ENCODE measurements around the gene IFT81. TPM values are rescaled to one million over a fixed set of nuclear protein-coding genes. Genes with fewer than 3 reads are reported as not detected.

Gene IFT81
- total RNA-seq (1 to 10 TPM in 4 of 5 experiments, under 1 TPM in 1; 0.66 to 1.3 (median 1.3) TPM), polyA plus RNA-seq (under 1 TPM; 0.72 to 0.99 TPM), total RNA-seq (3.5 reads per million, percentile 18 among the genes with 10 or more reads in this experiment)

DNA sequence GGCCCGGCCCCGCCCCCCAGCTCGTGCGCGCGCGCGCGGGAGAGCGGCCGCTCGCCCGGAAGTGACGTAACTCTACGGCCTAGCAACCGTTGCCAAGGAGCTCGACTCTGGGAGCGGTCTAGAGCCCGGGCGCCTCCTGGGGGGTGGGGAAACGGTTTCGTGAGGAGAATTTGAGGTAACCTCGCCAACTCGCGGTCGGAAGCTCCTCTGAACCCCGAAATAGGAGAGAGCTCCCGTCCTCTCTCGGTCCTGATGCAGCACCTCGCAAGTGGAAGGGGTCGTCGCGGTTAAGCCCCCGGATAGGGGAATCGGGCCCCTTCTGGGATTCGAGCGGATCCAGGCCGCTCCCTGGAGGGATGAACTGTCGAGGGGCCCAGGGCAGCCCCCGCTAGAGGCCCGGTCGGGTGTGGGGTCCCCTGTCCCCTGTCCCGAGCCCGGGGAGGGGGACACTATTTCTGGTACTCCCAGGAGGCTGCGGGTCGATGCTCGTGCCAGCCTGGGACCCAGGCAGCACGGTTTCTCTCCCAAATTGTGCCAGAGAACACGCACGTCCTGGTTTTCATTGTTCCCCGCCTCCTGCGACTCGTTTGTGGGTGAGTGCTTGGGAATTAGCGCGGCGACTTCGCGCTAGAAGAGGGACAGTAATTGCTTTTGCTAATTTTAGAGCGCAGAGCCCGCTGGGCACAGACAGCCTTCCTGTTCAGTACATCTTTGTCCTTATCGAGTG lies at the start of gene IFT81:
IFT81 (plus strand) TSS at position 89 of the 727 bp plus-strand sequence. CDS start 3,024 bp downstream, outside the sequence.
- intact Hi-C loops (cut with micrococcal nuclease) = loop anchor here (1.0 to 10.0 kb wide), 17 partner anchors 24 to 1470 kb away; partner anchors contain the start of genes C12orf76 (in 2 of the 2), ANAPC7 (in 1 of the 2), ANKRD13A (in 1 of the 2) and ARPC3 (in 1 of the 2)
- H3K36me3 Mint-ChIP-seq = no peaks in the 10 kb centered on the region
- peaks cover 0 to 9% (median 8%) of the 10 kb centered on the region in 7 donors for H3K4me1 Mint-ChIP-seq
- H3K27ac Mint-ChIP-seq = peak within 1 kb of the TSS; percentile 56 to 94 (median 90)
- peak within 1 kb of the TSS; percentile 83 to 94 (median 92) for H3K4me3 Mint-ChIP-seq
- no peaks in the 10 kb centered on the region for H3K9me3 Mint-ChIP-seq
- ATAC-seq = peak; percentile 98
- H3K4me3 ChIP-seq (ENCODE audit: low read length) = peak within 1 kb of the TSS; percentile 99
- H3K9me3 ChIP-seq (ENCODE audit: control insufficient read depth in 2 of 3, low read length in 3 of 3) = no peaks in the 10 kb centered on the region
- peaks cover 0 to 3% (median 0%) of the 10 kb centered on the region in 3 experiments for H3K36me3 ChIP-seq (ENCODE audit: control insufficient read depth in 2 of 3, insufficient read depth in 3 of 3, low read length in 3 of 3)
- H3K27me3 ChIP-seq (ENCODE audit: control insufficient read depth in 2 of 2, insufficient read depth in 2 of 2, low read length in 2 of 2) = no peaks in the 10 kb centered on the region
- peaks cover 4 to 5% of the 10 kb centered on the region in 2 donors for H3K4me1 ChIP-seq (ENCODE audit: control insufficient read depth in 2 of 2, insufficient read depth in 2 of 2, low read length in 2 of 2)
- DNase-seq = peak; percentile 84 to 98 (median 93)
- ChIA-PET CTCF (interaction anchor here (1.2 kb wide), 1 partner anchor 307 kb away, joined by 4 read pairs; no protein-coding TSS in a partner anchor), POLR2A (interaction anchor here (0.6 to 1.2 kb wide), 9 partner anchors 9 to 1855 kb away, joined by 3 to 7 read pairs (median 3); partner anchors contain the start of genes ARPC3 and ATP2A2)
- peaks cover 0 to 51% (median 0%) of the 10 kb centered on the region in 5 donors for H3K27me3 Mint-ChIP-seq
- peak within 1 kb of the TSS; percentile 84 for H3K27ac ChIP-seq (ENCODE audit: low read depth, low read length)

DNA sequence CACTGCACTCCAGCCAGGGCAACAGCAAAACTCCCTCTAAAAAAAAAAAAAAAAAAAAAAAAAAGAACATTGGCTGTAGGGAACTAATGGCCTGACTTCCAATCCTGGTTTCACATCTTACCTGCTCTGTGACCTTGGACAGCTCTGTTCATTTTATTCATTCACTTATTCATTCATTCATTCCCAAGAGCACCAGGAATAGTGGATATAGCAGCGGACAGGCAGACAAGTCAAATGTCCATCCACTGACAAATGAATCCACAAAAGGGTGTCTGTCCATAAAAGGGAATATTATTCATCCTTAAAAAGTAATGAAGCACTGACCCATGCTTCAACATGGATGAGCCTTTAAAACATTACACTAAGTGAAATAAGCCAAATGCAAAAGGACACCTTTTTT lies 48.3 kb upstream of the IFT81 start:
- Mint-ChIP-seq H3K9me3 (peaks cover 0 to 6% (median 2%) of the 10 kb centered on the region in 11 donors), H3K36me3 (peaks cover 0 to 24% (median 0%) of the 10 kb centered on the region in 5 donors)

DNA sequence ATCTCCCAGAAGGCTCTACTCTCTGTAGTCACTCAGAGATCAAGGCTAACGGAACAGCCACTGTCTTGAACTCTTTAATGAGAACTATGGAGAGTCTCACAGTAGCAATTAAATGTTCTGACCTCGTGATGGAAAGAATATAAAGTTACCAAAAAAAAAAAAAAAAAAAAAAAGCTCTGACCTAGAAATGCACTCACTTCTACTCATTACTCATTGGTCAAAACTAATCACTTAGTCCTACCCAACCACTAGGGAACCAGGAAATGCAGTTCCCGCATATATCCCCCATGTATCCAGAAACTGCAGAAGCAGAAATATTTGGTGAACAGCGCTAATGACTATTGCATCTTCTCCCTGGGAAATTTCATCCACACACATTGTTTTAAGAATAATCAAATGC lies 46.4 kb upstream of the IFT81 start:
- Mint-ChIP-seq H3K36me3 (peaks cover 0 to 15% (median 0%) of the 10 kb centered on the region in 5 donors), H3K4me3 (no peak overlapping the region), H3K9me3 (peaks cover 0 to 5% (median 2%) of the 10 kb centered on the region in 11 donors), H3K27me3 (no peaks in the 10 kb centered on the region), H3K27ac (peak overlapping the region in 5 of 9 donors; percentile 3 to 46 (median 19)), H3K4me1 (peaks cover 29 to 66% (median 45%) of the 10 kb centered on the region in 7 donors)
- Histone ChIP-seq H3K36me3 (ENCODE audit: control insufficient read depth in 2 of 3, insufficient read depth in 3 of 3, low read length in 3 of 3) (no peaks in the 10 kb centered on the region), H3K9me3 (ENCODE audit: control insufficient read depth in 2 of 3, low read length in 3 of 3) (no peaks in the 10 kb centered on the region), H3K27me3 (ENCODE audit: control insufficient read depth in 2 of 2, insufficient read depth in 2 of 2, low read length in 2 of 2) (no peaks in the 10 kb centered on the region), H3K4me3 (ENCODE audit: low read length) (no peak overlapping the region), H3K27ac (ENCODE audit: low read depth, low read length) (no peak overlapping the region), H3K4me1 (ENCODE audit: control insufficient read depth in 2 of 2, insufficient read depth in 2 of 2, low read length in 2 of 2) (peaks cover 9 to 21% of the 10 kb centered on the region in 2 donors)
- ATAC-seq (no peak), DNase-seq (no peak)
- ChIA-PET POLR2A (no interaction called here), CTCF (interaction anchor here (0.6 kb wide), 1 partner anchor 16 kb away, joined by 4 read pairs; no protein-coding TSS in a partner anchor)
- intact Hi-C loops (cut with micrococcal nuclease) = loop anchor here (2.0 to 10.0 kb wide), 3 partner anchors 40 to 327 kb away; partner anchors contain the start of genes ANAPC7 (in 1 of the 2) and IFT81 (in 1 of the 2)

More for the DNA sequence above, 48.3 kb upstream of the IFT81 start:
- H3K27ac ChIP-seq (ENCODE audit: low read depth, low read length) = no peak overlapping the region
- ChIA-PET POLR2A (no interaction called here), CTCF (no interaction called here)
- H3K4me1 ChIP-seq (ENCODE audit: control insufficient read depth in 2 of 2, insufficient read depth in 2 of 2, low read length in 2 of 2) = peaks cover 9 to 21% of the 10 kb centered on the region in 2 donors
- no peaks in the 10 kb centered on the region for H3K9me3 ChIP-seq (ENCODE audit: control insufficient read depth in 2 of 3, low read length in 3 of 3)
- H3K36me3 ChIP-seq (ENCODE audit: control insufficient read depth in 2 of 3, insufficient read depth in 3 of 3, low read length in 3 of 3) = no peaks in the 10 kb centered on the region
- no peak for ATAC-seq
- Mint-ChIP-seq H3K4me1 (peaks cover 31 to 71% (median 57%) of the 10 kb centered on the region in 7 donors), H3K27me3 (no peaks in the 10 kb centered on the region), H3K27ac (peak overlapping the region in 1 of 9 donors; percentile 8), H3K4me3 (no peak overlapping the region)
- DNase-seq = no peak
- intact Hi-C loops (cut with micrococcal nuclease) = loop anchor here (5.0 to 10.0 kb wide), 2 partner anchors 39 to 329 kb away; partner anchors contain the start of gene ANAPC7 (in 1 of the 2)
- no peak overlapping the region for H3K4me3 ChIP-seq (ENCODE audit: low read length)
- no peaks in the 10 kb centered on the region for H3K27me3 ChIP-seq (ENCODE audit: control insufficient read depth in 2 of 2, insufficient read depth in 2 of 2, low read length in 2 of 2)

DNA sequence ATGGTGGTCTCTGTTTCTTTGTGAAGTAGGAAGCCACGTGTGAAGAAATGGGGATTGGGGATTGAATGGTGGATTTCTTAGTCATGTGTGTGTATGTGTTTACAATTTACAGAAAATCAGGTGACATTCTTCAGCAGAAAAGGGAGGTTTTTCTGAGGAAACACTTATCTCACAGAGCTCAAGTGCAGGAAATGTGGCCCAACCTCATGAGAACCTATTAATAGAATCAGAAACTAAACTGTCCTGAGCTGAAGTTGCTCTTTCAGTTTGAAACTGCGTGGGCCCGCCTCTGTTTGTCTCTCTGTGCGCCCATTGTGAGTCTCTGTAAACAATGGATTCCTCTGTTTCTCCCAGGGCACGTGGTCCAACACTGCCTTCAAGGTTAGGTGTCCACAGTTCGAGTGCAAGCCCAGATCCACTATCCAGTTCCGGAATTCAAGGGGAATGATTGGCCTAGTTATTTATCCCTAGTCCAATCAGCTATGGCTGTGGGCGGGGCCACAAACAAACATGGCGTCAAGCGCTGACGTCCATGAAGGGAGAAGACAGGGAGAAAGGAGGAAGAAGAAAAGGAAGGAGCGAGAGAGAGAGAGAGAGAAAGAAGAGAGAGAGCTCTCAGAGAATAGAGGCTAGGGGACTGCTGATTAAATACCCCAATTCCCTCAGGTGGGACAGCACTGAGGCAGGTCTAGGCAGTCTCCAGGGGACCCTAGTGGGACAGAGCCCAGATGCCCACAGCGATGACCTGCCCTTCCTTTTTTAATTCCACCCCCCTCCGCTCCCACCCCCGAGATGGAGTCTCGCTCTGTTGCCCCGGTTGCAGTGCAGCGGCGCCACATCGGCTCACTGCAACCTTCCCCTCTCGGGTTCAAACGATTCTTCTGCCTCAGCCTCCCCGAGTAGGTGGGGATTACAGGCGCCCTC lies 44.4 kb upstream of the IFT81 start:
- H3K36me3 ChIP-seq (ENCODE audit: control insufficient read depth in 2 of 3, insufficient read depth in 3 of 3, low read length in 3 of 3) = no peaks in the 10 kb centered on the region
- peaks cover 9 to 21% of the 10 kb centered on the region in 2 donors for H3K4me1 ChIP-seq (ENCODE audit: control insufficient read depth in 2 of 2, insufficient read depth in 2 of 2, low read length in 2 of 2)
- H3K4me3 Mint-ChIP-seq = peak overlapping the region; percentile 76 to 94 (median 86)
- no peaks in the 10 kb centered on the region for H3K9me3 ChIP-seq (ENCODE audit: control insufficient read depth in 2 of 3, low read length in 3 of 3)
- peaks cover 0 to 5% (median 0%) of the 10 kb centered on the region in 5 donors for H3K27me3 Mint-ChIP-seq
- H3K27ac ChIP-seq (ENCODE audit: low read depth, low read length) = peak overlapping the region; percentile 71
- H3K27me3 ChIP-seq (ENCODE audit: control insufficient read depth in 2 of 2, insufficient read depth in 2 of 2, low read length in 2 of 2) = no peaks in the 10 kb centered on the region
- CTCF ChIA-PET = interaction anchor here (0.6 to 1.1 kb wide), 3 partner anchors 8 to 73 kb away, joined by 3 to 6 read pairs (median 4); no protein-coding TSS in a partner anchor
- ATAC-seq (peak; percentile 96), DNase-seq (peak; percentile 44 to 83 (median 75))
- H3K4me3 ChIP-seq (ENCODE audit: low read length) = peak overlapping the region; percentile 42
- POLR2A ChIA-PET = interaction anchor here (0.8 to 1.3 kb wide), 5 partner anchors 44 to 391 kb away, joined by 3 to 5 read pairs (median 3); partner anchors contain the start of genes ARPC3 and IFT81
- peaks cover 13 to 47% (median 26%) of the 10 kb centered on the region in 7 donors for H3K4me1 Mint-ChIP-seq
- intact Hi-C loops (cut with micrococcal nuclease) = loop anchor here (1.0 to 10.0 kb wide), 8 partner anchors 21 to 325 kb away; partner anchors contain the start of genes C12orf76 (in 2 of the 2), IFT81 (in 2 of the 2), ANAPC7 (in 1 of the 2) and ATP2A2 (in 1 of the 2)
- peaks cover 0 to 6% (median 2%) of the 10 kb centered on the region in 11 donors for H3K9me3 Mint-ChIP-seq
- H3K27ac Mint-ChIP-seq = peak overlapping the region; percentile 92 to 99 (median 98)
- peaks cover 0 to 13% (median 0%) of the 10 kb centered on the region in 5 donors for H3K36me3 Mint-ChIP-seq

DNA sequence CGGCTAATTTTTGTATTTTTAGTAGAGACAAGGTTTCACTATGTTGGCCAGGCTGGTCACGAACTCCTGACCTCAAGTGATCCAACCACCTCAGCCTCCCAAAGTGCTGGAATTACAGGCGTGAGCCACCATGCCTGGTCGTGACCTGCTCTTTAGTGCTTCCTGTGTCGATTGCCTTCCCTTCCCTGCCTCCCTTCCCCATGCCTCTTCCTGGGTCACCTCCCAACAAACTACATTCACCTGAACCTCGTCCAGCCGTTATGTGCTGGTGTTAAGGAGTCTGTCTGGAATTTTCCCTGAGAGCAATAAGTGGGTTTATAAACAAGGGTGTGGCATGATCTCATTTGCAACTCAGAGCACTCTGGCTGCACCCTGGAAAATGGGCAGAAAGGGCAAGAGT lies 43.7 kb upstream of the IFT81 start:
- H3K9me3 Mint-ChIP-seq = peaks cover 0 to 6% (median 2%) of the 10 kb centered on the region in 11 donors
- Histone ChIP-seq H3K4me1 (ENCODE audit: control insufficient read depth in 2 of 2, insufficient read depth in 2 of 2, low read length in 2 of 2) (peaks cover 9 to 21% of the 10 kb centered on the region in 2 donors), H3K27me3 (ENCODE audit: control insufficient read depth in 2 of 2, insufficient read depth in 2 of 2, low read length in 2 of 2) (no peaks in the 10 kb centered on the region), H3K4me3 (ENCODE audit: low read length) (peak overlapping the region; percentile 42), H3K36me3 (ENCODE audit: control insufficient read depth in 2 of 3, insufficient read depth in 3 of 3, low read length in 3 of 3) (no peaks in the 10 kb centered on the region), H3K9me3 (ENCODE audit: control insufficient read depth in 2 of 3, low read length in 3 of 3) (no peaks in the 10 kb centered on the region), H3K27ac (ENCODE audit: low read depth, low read length) (no peak overlapping the region)
- peaks cover 0 to 8% (median 0%) of the 10 kb centered on the region in 5 donors for H3K27me3 Mint-ChIP-seq
- peak overlapping the region; percentile 0 to 99 (median 90) for H3K27ac Mint-ChIP-seq
- POLR2A ChIA-PET = interaction anchor here (0.8 to 1.3 kb wide), 3 partner anchors 45 to 390 kb away, joined by 3 to 4 read pairs (median 3); partner anchors contain the start of gene ARPC3
- CTCF ChIA-PET = interaction anchor here (0.6 kb wide), 1 partner anchor 74 kb away, joined by 4 read pairs; no protein-coding TSS in a partner anchor
- no peak for ATAC-seq
- no peak for DNase-seq
- H3K4me1 Mint-ChIP-seq = peaks cover 13 to 45% (median 22%) of the 10 kb centered on the region in 7 donors
- intact Hi-C loops (cut with micrococcal nuclease) = no loop called here
- H3K4me3 Mint-ChIP-seq = peak overlapping the region; percentile 20 to 86 (median 60)
- peaks cover 0 to 13% (median 0%) of the 10 kb centered on the region in 5 donors for H3K36me3 Mint-ChIP-seq

All from naive thymus-derived CD4-positive, alpha-beta T cell (primary cell).